ENCODE measurements around the gene SPAG16.
A peak's percentile ranks its signal among the peaks of the same experiment; 100 is the strongest.

SPAG16 gene

GRCh38 chr2:214076527-214076926, 792.3 kb downstream of the SPAG16 start:
- no peak for DNase-seq (ENCODE audit: low read depth)
- H3K4me3 ChIP-seq (ENCODE audit: low read depth, low read length) = no peak overlapping the region
- no peak for TF ChIP-seq CTCF (IDR thresholded peaks at IDR 0.05; ENCODE audit: control insufficient read depth, extremely low read depth, insufficient read depth)

GRCh38 chr2:214077727-214078126, 793.5 kb downstream of the SPAG16 start:
- no peak overlapping the region for H3K4me3 ChIP-seq (ENCODE audit: low read depth, low read length)
- no peak for DNase-seq (ENCODE audit: low read depth)
- no peak for TF ChIP-seq CTCF (IDR thresholded peaks at IDR 0.05; ENCODE audit: control insufficient read depth, extremely low read depth, insufficient read depth)

GRCh38 chr2:214079032-214079431, 794.8 kb downstream of the SPAG16 start:
- DNase-seq (ENCODE audit: low read depth) = no peak
- peak; percentile 37; the same call in 1 of the 2 replicates for TF ChIP-seq CTCF (IDR thresholded peaks at IDR 0.05; ENCODE audit: control insufficient read depth, extremely low read depth, insufficient read depth)
- no peak overlapping the region for H3K4me3 ChIP-seq (ENCODE audit: low read depth, low read length)

- DNase-seq (ENCODE audit: low read depth) = no peak
- TF ChIP-seq CTCF (IDR thresholded peaks at IDR 0.05; ENCODE audit: control insufficient read depth, extremely low read depth, insufficient read depth) = no peak
- no peak overlapping the region for H3K4me3 ChIP-seq (ENCODE audit: low read depth, low read length)
Measured at GRCh38 chr2:214088536-214088935, 804.3 kb downstream of the SPAG16 start.

GRCh38 chr2:214096208-214096715, 812.0 kb downstream of the SPAG16 start:
- no peak for DNase-seq (ENCODE audit: low read depth)
- H3K4me3 ChIP-seq (ENCODE audit: low read depth, low read length) = no peak overlapping the region
- no peak for TF ChIP-seq CTCF (IDR thresholded peaks at IDR 0.05; ENCODE audit: control insufficient read depth, extremely low read depth, insufficient read depth)

GRCh38 chr2:214098811-214099210, 814.5 kb downstream of the SPAG16 start:
- DNase-seq (ENCODE audit: low read depth) = no peak
- H3K4me3 ChIP-seq (ENCODE audit: low read depth, low read length) = no peak overlapping the region
- no peak for TF ChIP-seq CTCF (IDR thresholded peaks at IDR 0.05; ENCODE audit: control insufficient read depth, extremely low read depth, insufficient read depth)

- no peak for TF ChIP-seq CTCF (IDR thresholded peaks at IDR 0.05; ENCODE audit: control insufficient read depth, extremely low read depth, insufficient read depth)
- no peak for DNase-seq (ENCODE audit: low read depth)
- no peak overlapping the region for H3K4me3 ChIP-seq (ENCODE audit: low read depth, low read length)
Measured at GRCh38 chr2:214100488-214100887, 816.2 kb downstream of the SPAG16 start.

Data from LNCaP clone FGC (cell line).